ENCODE results near the gene CELF4.

Gene CELF4

DNA sequence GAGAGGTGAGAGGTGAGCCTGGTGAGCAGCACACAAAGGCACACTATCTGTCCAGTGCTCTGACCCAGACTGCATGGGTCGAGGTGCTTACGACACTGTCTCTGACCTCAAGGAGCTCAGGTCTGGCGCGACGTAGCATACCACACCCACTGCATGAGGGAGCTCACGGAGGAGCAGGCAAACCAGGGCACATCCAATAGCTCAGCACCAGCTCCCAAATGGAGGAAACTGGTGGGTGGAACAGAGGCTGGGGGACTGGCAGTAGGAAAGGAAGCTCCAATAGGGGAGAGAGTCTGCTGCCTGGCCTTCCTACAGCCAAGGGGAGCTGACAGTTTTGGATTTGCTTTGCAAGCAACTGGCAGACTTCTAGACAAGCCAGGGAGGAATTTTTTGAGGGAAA lies 36.3 kb downstream of the CELF4 start:
- in situ Hi-C loops (cut with HindIII; ENCODE audit: low sequenced_read_pairs): no loop called here

GRCh38 chr18:37527395-37527794 lies 38.2 kb downstream of the CELF4 start:
- in situ Hi-C loops (cut with HindIII; ENCODE audit: low sequenced_read_pairs): no loop called here

- in situ Hi-C loops (cut with HindIII; ENCODE audit: low sequenced_read_pairs): no loop called here
Observed at GRCh38 chr18:37525262-37525585, 40.4 kb downstream of the CELF4 start.

GRCh38 chr18:37524498-37525261 lies 40.9 kb downstream of the CELF4 start:
- in situ Hi-C loops (cut with HindIII; ENCODE audit: low sequenced_read_pairs): no loop called here

DNA sequence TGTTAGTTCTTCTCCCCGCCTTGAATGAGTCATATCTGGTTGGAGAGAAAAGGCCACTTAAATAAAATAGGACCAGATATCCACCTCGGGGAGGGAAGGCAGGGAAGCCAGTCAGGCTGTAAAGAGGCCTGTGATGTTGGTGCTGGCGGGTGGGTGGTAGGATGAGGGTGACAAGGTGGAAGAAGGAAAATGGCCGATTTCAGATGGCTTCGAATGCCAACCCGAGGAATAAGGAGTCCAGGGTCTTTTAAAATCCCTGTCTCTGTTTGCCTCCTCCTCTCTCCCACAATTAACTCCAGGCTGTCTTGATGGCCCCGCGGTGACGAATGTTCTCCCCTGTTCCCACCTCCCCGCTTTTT lies 41.5 kb downstream of the CELF4 start:
- in situ Hi-C loops (cut with HindIII; ENCODE audit: low sequenced_read_pairs): no loop called here

DNA sequence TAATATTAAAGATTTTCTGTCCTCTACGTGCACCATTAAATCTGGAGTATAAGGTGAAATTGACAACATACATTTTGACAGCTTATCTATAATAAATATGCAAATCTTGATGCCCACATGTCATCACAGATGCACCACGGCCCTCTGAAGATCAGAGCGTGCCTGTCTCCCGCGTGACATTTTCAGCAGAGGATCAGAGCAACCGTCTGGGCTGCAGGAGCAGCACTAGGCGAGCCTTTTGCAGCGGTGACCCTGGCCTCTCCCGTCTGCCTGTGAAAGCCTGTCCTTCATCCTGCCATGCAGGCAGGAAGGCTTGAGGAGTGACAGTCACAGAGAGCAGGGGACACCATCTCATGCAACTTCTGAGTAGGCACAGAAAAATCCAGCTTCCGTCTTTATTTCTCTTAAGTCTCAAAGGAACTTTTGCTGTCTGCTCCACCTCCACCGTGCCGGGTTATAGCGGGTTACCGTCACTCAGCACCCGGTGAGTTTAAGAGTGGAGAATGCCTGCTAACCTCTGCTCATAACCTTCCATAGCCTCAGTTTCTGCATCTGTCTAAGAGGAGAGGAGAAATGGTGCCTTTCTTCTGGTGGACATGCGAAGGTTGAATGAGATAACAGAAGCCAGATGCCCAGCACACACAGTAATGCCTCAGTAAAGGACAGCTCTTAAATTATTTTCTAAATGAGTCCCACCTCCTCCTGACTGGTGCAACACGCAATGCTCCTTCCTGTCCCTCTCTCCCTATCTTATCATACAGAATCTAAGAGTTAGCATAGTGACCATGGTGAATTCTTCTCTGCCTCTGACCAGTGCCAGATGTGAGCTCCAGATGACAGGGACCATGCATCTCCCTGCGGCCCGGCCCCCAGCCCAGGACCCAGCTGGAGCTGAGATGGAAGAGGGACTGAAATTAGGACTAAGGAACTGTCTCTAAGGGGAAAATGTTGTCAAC lies 43.8 kb downstream of the CELF4 start:
- in situ Hi-C loops (cut with HindIII; ENCODE audit: low sequenced_read_pairs): no loop called here

GRCh38 chr18:37520508-37520907 lies 45.1 kb downstream of the CELF4 start:
- in situ Hi-C loops (cut with HindIII; ENCODE audit: low sequenced_read_pairs): no loop called here

DNA sequence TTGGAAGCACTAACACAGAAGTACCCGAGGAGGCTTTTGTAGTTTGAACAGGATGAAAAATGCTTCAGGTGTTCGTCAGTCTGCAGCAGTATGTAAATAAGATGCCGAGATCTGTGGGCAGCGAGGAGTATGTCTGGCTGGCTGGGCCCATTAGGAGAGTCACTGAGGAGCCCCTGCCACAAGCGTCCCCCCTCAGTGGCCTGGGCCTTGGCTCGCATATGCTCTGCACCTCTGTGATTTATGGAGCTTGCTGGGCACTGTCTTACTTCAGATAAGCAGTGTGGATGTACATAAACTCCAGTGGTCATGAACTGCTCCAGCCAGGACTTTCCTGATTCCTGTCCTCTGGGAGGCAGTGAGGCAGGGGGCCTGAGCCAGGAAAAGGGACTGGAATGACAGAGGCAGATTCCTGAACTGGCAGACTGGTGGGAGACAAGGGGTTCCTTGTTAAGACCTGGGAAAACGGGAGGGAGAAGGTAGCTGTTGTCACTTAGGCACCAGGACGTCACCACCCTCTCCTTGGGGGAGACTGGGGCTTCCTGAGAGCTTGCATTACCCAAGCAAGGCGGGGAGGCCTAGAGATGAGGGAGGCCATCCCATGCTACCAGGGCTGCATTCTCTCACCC lies 46.0 kb downstream of the CELF4 start:
- in situ Hi-C loops (cut with HindIII; ENCODE audit: low sequenced_read_pairs): no loop called here

- in situ Hi-C loops (cut with HindIII; ENCODE audit: low sequenced_read_pairs): no loop called here
Observed at GRCh38 chr18:37516361-37516853, 49.2 kb downstream of the CELF4 start.

GRCh38 chr18:37514953-37515352 lies 50.6 kb downstream of the CELF4 start:
- in situ Hi-C loops (cut with HindIII; ENCODE audit: low sequenced_read_pairs): no loop called here

- in situ Hi-C loops (cut with HindIII; ENCODE audit: low sequenced_read_pairs): no loop called here
Observed at GRCh38 chr18:37512400-37512799, 53.2 kb downstream of the CELF4 start.

- in situ Hi-C loops (cut with HindIII; ENCODE audit: low sequenced_read_pairs): no loop called here
Observed at GRCh38 chr18:37511721-37512298, 53.8 kb downstream of the CELF4 start.

DNA sequence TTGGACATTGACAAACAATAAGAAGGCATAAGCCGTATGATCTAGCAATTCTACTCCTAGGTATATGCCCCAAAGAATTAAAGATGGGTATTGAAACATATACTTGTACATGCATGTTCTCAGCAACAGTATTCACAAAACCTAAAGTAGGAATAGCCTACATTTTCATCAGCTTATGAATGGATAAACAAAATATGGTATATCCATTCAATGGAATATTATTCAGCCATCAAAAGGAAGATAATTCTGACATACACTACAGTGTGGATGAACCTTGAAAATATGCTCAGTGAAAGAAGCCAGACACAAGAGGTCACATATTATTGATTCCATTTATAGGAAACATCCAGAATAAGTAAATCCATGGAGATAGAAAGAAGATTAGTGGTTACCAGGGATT lies 56.0 kb downstream of the CELF4 start:
- in situ Hi-C loops (cut with HindIII; ENCODE audit: low sequenced_read_pairs): no loop called here

DNA sequence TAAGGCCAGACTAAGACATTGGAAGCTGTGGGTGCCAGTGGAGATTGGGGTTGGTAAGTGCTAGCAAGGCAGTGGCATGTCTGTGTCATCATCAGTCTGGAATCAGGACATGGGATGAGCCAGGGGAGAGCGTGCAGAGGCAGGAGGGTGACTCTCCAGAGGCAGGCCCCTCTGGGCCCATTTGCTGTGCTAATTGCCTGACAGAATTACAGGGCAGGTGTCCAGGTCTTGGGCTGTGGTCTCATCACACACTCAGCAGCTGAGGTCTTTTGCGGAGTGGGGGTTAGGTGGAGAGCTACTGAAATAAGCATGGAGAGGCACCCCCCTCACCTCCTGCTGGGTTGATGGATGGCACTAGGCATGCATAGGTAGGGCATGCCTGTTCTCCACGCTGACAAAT lies 57.4 kb downstream of the CELF4 start:
- in situ Hi-C loops (cut with HindIII; ENCODE audit: low sequenced_read_pairs): no loop called here

- in situ Hi-C loops (cut with HindIII; ENCODE audit: low sequenced_read_pairs): no loop called here
Observed at GRCh38 chr18:37507239-37507638, 58.4 kb downstream of the CELF4 start.

GRCh38 chr18:37506001-37506400 lies 59.6 kb downstream of the CELF4 start:
- in situ Hi-C loops (cut with HindIII; ENCODE audit: low sequenced_read_pairs): no loop called here

DNA sequence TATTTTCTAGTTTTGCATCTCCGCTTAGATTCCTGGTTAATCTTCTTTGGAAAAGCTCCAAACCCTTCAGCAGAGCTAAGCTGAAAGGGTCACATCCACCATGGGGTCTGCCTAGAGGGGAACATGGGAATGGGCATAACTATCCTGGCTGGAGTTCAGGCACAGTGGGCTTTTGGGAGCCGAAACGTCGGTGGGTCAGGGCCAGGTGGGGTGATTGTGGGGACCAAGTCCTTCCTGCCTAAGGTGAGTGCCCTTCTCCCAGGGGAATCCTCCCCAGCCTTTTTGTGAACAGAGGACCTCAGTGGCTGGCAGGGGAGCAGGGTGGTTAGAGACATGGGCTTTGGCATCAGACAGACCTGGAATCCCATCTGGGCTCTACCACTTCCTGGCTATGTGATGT lies 60.3 kb downstream of the CELF4 start:
- in situ Hi-C loops (cut with HindIII; ENCODE audit: low sequenced_read_pairs): no loop called here

DNA sequence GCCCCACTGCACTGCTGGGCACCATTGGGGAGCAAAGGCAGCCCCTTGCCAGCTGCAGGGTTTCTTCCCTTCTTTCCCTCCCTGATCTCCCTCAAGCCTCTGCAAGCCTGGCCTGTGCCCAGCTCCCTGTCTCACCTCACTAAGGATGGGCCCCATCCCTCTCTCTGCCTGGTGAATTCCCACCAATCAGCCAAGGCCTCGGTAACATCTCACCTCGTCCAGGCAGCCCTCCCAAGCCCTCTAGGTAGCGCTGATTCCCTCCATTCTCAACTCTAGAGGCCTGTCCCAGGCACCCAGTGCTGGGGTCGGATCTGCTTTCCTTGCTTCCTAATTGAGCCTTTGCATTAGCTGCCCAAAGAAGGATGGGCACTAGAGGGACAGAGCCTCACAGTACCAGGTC lies 63.0 kb downstream of the CELF4 start:
- in situ Hi-C loops (cut with HindIII; ENCODE audit: low sequenced_read_pairs): no loop called here

DNA sequence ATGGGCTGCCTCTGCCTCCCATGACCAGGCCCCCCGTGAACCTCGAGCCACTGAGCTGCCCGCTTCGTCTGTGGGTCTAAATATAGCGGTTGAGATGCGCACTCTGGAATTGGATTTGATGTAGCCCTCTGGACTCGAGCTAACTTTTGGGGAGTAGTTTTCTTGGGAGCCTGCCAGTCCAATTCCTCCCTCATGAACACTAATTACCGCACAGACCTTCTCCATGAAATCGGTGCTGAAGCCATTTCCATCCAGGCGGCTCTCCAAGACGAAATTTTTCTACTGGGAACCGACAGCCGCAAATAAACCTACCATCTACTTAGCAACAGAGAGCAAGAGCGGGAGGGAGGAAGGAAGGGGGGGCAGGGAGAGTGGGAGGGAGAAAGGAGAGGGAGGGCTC lies 63.6 kb downstream of the CELF4 start:
- in situ Hi-C loops (cut with HindIII; ENCODE audit: low sequenced_read_pairs): no loop called here

DNA sequence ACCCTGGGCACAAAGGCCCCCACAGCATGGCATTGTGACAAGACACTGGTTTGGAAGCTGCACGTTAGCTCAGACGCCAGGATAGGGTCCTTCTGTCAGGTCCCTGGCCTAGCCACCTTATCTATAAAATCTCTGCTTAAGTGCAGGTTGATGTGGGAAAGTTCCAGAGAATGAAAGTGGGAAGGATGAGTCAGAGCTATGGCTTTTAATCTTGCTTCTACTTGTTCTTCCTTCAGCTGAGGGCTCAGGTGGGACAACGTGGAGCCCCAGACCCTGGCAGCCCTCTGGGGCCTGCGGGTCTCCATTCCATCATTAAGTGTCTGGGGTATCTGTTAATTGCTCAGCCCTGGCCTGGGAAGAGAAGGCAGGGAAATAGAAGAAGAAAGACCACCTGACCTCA lies 64.5 kb downstream of the CELF4 start:
- in situ Hi-C loops (cut with HindIII; ENCODE audit: low sequenced_read_pairs): no loop called here

- in situ Hi-C loops (cut with HindIII; ENCODE audit: low sequenced_read_pairs): loop anchor here (25.0 kb wide), 1 partner anchor 563 kb away; no protein-coding TSS in a partner anchor
Observed at GRCh38 chr18:37499913-37500312, 65.7 kb downstream of the CELF4 start.
